Measurements from ENCODE around the gene AGAP1.

GRCh38 chr2:236103981-236104380 is 610.1 kb downstream of the AGAP1 start:
- TF ChIP-seq CTCF (IDR thresholded peaks at IDR 0.05) (no peak), POLR2A (IDR thresholded peaks at IDR 0.05) (no peak), POLR2AphosphoS5 (IDR thresholded peaks at IDR 0.05) (no peak)
